NB4 (cell line): ENCODE measurements around the gene TRDN.

Experiments used
- DNase-seq: peaks from one replicate; pipeline ENCODE4 v3.0.0; 2010; ENCODE audit warnings: low read depth
- H3K4me3 ChIP-seq: one replicate; pipeline ENCODE4 v1.5.1; 2011; ENCODE audit warnings: mild to moderate bottlenecking, low read depth, low read length, moderate library complexity
- MAX ChIP-seq: IDR thresholded peaks from 2 replicates; pipeline ENCODE4 v1.6.1; 2011; ENCODE audit warnings: low read depth, low read length
- MYC ChIP-seq: IDR thresholded peaks from 2 replicates; pipeline ENCODE4 v1.6.1; 2011; ENCODE audit warnings: low read depth, low read length
- POLR2A ChIP-seq: IDR thresholded peaks from 2 replicates; pipeline ENCODE4 v1.6.1; 2011; ENCODE audit warnings: mild to moderate bottlenecking; ENCODE audit not compliant: insufficient read length; ENCODE audit errors: extremely low read depth
- TF ChIP-seq, protein P1 (sequence below): IDR thresholded peaks from one replicate; pipeline ENCODE4 v1.5.1; 2012; ENCODE audit warnings: low read depth, low read length

Gene TRDN

GRCh38 chr6:123551939-123552707 lies 84.6 kb downstream of the TRDN start:
- TF ChIP-seq MYC (no peak), POLR2A (no peak), MAX (no peak)
- TF ChIP-seq, protein P1, sequence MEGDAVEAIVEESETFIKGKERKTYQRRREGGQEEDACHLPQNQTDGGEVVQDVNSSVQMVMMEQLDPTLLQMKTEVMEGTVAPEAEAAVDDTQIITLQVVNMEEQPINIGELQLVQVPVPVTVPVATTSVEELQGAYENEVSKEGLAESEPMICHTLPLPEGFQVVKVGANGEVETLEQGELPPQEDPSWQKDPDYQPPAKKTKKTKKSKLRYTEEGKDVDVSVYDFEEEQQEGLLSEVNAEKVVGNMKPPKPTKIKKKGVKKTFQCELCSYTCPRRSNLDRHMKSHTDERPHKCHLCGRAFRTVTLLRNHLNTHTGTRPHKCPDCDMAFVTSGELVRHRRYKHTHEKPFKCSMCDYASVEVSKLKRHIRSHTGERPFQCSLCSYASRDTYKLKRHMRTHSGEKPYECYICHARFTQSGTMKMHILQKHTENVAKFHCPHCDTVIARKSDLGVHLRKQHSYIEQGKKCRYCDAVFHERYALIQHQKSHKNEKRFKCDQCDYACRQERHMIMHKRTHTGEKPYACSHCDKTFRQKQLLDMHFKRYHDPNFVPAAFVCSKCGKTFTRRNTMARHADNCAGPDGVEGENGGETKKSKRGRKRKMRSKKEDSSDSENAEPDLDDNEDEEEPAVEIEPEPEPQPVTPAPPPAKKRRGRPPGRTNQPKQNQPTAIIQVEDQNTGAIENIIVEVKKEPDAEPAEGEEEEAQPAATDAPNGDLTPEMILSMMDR = no peak
- H3K4me3 ChIP-seq = no peak overlapping the region
- DNase-seq = no peak

DNA sequence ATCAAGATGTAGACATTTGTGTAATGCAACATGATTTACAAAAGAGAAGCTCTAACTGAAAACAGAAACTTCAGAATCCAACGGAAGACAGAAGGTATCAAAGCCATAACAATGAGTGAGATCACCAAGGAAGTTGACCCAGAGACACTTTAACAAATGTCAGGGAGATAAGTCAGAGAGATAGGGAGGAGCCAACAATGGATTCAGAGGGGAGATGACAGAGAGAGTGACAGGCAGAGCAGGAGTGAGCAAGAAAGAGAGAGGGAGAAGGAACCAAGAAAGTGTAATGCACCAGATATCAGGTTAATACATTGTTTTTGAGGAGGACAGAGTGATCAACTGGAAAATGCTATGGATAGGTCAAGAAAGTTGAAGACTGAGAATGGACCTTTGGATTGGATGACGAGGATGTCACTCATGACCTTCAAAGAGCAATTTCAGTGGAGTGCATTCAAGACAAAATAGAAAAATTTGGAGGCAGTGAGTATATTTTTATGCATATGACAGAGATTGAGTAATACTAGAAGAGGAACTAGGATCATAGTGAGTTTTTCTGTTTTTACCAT lies 86.6 kb downstream of the TRDN start:
- no peak overlapping the region for H3K4me3 ChIP-seq
- DNase-seq = no peak
- TF ChIP-seq MAX (no peak), POLR2A (no peak), MYC (no peak)
- TF ChIP-seq, protein P1 = no peak

- H3K4me3 ChIP-seq = no peak overlapping the region
- TF ChIP-seq MAX = no peak
- no peak for TF ChIP-seq MYC
- no peak for TF ChIP-seq POLR2A
- TF ChIP-seq, protein P1 = no peak
- DNase-seq = no peak
These were observed 87.3 kb downstream of the TRDN start for GRCh38 chr6:123549476-123549875.

DNA sequence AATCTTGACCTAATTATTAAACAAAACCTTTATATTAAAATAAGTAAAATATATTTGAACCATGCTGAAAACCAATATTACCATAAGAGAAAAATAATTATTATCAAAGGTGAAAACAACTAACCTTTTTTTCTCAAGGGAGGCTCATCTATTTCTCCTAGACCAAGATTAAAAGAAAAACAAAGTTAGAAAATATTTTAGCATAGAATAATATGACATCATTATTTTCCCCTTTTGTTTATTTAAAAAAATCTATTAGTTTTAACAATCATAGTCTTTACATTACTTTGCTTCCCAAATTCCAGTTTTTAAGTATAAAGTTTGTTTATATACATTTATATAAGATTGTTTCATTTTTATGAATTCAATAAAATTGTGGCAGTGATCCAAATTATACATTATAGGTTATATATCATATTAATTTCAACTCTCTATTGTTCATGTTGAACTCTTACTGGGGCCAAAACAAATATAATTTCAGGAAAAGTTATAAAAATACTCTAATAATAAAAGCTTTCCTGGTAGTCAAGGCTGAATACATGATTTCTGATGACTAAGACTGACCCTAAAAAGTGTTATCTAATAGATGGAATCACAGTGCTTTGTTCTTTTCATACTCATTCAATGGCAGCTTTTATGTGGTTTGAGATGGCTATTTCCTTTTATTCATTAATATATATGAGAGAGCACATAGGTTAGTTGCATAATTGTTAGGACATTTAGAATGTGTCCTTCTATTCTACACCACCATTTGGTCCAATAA lies 89.4 kb downstream of the TRDN start:
- no peak overlapping the region for H3K4me3 ChIP-seq
- no peak for DNase-seq
- TF ChIP-seq POLR2A (no peak), MAX (no peak), MYC (no peak)
- TF ChIP-seq, protein P1 = no peak

DNA sequence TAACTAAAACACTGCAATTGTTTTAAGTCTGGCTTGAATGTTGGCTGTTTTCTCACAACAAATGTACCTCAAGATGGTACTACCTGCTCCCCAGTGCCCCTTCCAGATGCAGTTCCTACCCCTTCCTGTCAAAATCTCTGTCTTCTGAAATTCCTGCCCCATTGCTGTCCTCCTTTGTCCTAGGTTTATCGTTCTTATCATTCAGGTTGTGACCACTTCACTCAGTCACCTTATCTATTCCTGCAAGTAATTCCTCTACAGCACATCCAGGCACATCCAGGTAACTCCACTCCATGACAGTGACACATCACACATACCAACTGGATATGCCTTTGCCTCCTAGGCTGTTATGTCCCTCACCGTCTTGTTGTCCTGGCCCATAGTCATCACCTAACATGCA lies 90.2 kb downstream of the TRDN start:
- no peak for DNase-seq
- TF ChIP-seq MYC (no peak), MAX (no peak), POLR2A (no peak)
- TF ChIP-seq, protein P1 = no peak
- H3K4me3 ChIP-seq = no peak overlapping the region
